GM21529 (cell line): ENCODE results near the gene TNNC1.

ENCODE experiments used
- ATAC-seq: cut with Tn5 transposase; IDR thresholded peaks from one replicate; pipeline ENCODE4 v1.9.1; 2021; ENCODE audit not compliant: unreplicated experiment

Gene TNNC1

DNA sequence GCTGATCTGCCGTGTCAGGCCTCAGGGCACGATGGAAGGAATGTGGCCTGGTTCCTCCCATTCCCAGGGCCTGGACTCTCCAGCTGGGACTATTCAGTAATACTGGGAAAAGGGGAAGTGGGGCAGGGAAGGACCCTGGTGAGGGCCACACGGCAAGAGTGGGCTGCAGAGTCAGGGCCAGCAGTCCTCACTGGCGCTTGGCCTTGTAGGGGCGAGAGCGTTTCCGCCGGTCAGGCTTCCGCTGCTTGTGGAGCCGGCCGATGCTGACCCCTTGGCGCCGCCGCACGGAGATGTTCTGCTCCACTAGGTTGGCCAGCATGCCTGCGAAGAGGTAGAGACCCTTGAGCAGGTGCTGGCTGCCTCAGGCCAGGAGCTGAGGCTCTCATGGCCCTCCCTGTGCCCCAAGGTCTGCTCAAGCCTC is 51.7 kb downstream of the TNNC1 start:
- ATAC-seq: no peak

GRCh38 chr3:52401551-52401950 is 52.3 kb downstream of the TNNC1 start:
- no peak for ATAC-seq
